ENCODE results near the gene HSPA12B. TPM values are rescaled to one million over a fixed set of nuclear protein-coding genes. Genes with fewer than 3 reads are reported as not detected.

Gene HSPA12B
- total and polyA plus RNA-seq, 2 donors = 1.5 to 2.3 TPM

- 94% methylated on average over 23 of the region's 23 CpGs for WGBS
- peaks cover 0 to 3% of the 10 kb centered on the region in 2 donors for H3K27me3 ChIP-seq (ENCODE audit: control insufficient read depth in 2 of 2, insufficient read depth in 1 of 2, low read length in 1 of 2)
- H3K36me3 ChIP-seq (ENCODE audit: control insufficient read depth in 2 of 2, insufficient read depth in 2 of 2, low read length in 1 of 2) = no peaks in the 10 kb centered on the region
- no peak for DNase-seq (ENCODE audit: low read depth in 6 of 9, low spot score in 9 of 9)
- peaks cover 0 to 6% of the 10 kb centered on the region in 2 donors for H3K9me3 ChIP-seq (ENCODE audit: control insufficient read depth in 2 of 2, insufficient read depth in 1 of 2, low read length in 1 of 2)
- H3K4me1 ChIP-seq (ENCODE audit: control insufficient read depth in 2 of 2, insufficient read depth in 2 of 2, low read length in 2 of 2) = no peaks in the 10 kb centered on the region
- no peak overlapping the region for H3K4me3 ChIP-seq (ENCODE audit: low read length in 2 of 2)
- H3K27ac ChIP-seq (ENCODE audit: low read depth in 1 of 2, low read length in 1 of 2) = no peak overlapping the region
Observed at GRCh38 chr20:3692706-3693294, 39.7 kb upstream of the HSPA12B start.

DNA sequence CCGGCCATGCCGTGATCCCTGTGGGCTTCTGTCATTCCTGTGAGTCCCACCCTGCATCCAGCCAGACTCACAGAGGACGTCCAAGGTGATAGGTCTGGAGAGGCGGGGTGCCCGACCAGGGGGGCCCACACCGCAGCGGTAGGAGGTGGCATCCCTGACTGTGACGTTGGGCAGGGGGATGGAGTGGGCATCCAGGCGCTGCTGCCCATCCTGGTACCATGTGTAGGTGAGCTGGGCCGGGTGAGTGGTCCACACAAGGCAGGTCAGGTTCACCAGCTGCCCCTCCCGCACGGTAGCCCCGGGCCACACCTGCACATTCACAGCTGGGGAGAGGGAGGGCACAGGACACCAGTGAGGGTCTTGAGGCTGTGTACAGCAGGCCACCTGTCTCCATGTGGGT lies 39.1 kb upstream of the HSPA12B start:
- Histone ChIP-seq H3K36me3 (ENCODE audit: control insufficient read depth in 2 of 2, insufficient read depth in 2 of 2, low read length in 1 of 2) (no peaks in the 10 kb centered on the region), H3K4me1 (ENCODE audit: control insufficient read depth in 2 of 2, insufficient read depth in 2 of 2, low read length in 2 of 2) (no peaks in the 10 kb centered on the region), H3K9me3 (ENCODE audit: control insufficient read depth in 2 of 2, insufficient read depth in 1 of 2, low read length in 1 of 2) (peaks cover 0 to 6% of the 10 kb centered on the region in 2 donors), H3K27me3 (ENCODE audit: control insufficient read depth in 2 of 2, insufficient read depth in 1 of 2, low read length in 1 of 2) (peaks cover 0 to 2% of the 10 kb centered on the region in 2 donors), H3K4me3 (ENCODE audit: low read length in 2 of 2) (no peak overlapping the region), H3K27ac (ENCODE audit: low read depth in 1 of 2, low read length in 1 of 2) (no peak overlapping the region)
- no peak for DNase-seq (ENCODE audit: low read depth in 6 of 9, low spot score in 9 of 9)
- 96% methylated on average over 13 of the region's 13 CpGs for WGBS

GRCh38 chr20:3694864-3695263 lies 37.6 kb upstream of the HSPA12B start:
- no peaks in the 10 kb centered on the region for H3K4me1 ChIP-seq (ENCODE audit: control insufficient read depth in 2 of 2, insufficient read depth in 2 of 2, low read length in 2 of 2)
- H3K27ac ChIP-seq (ENCODE audit: low read depth in 1 of 2, low read length in 1 of 2) = no peak overlapping the region
- peaks cover 0 to 6% of the 10 kb centered on the region in 2 donors for H3K9me3 ChIP-seq (ENCODE audit: control insufficient read depth in 2 of 2, insufficient read depth in 1 of 2, low read length in 1 of 2)
- DNase-seq (ENCODE audit: low read depth in 6 of 9, low spot score in 9 of 9) = no peak
- no peaks in the 10 kb centered on the region for H3K27me3 ChIP-seq (ENCODE audit: control insufficient read depth in 2 of 2, insufficient read depth in 1 of 2, low read length in 1 of 2)
- no peak overlapping the region for H3K4me3 ChIP-seq (ENCODE audit: low read length in 2 of 2)
- 98% methylated on average over 5 of the region's 5 CpGs for WGBS
- no peaks in the 10 kb centered on the region for H3K36me3 ChIP-seq (ENCODE audit: control insufficient read depth in 2 of 2, insufficient read depth in 2 of 2, low read length in 1 of 2)

- no peak overlapping the region for H3K27ac ChIP-seq (ENCODE audit: low read depth in 1 of 2, low read length in 1 of 2)
- DNase-seq (ENCODE audit: low read depth in 6 of 9, low spot score in 9 of 9) = no peak
- H3K36me3 ChIP-seq (ENCODE audit: control insufficient read depth in 2 of 2, insufficient read depth in 2 of 2, low read length in 1 of 2) = no peaks in the 10 kb centered on the region
- no peaks in the 10 kb centered on the region for H3K27me3 ChIP-seq (ENCODE audit: control insufficient read depth in 2 of 2, insufficient read depth in 1 of 2, low read length in 1 of 2)
- H3K4me1 ChIP-seq (ENCODE audit: control insufficient read depth in 2 of 2, insufficient read depth in 2 of 2, low read length in 2 of 2) = no peaks in the 10 kb centered on the region
- WGBS = 91% methylated on average over 1 of the region's 1 CpG
- H3K9me3 ChIP-seq (ENCODE audit: control insufficient read depth in 2 of 2, insufficient read depth in 1 of 2, low read length in 1 of 2) = peaks cover 0 to 6% of the 10 kb centered on the region in 2 donors
- no peak overlapping the region for H3K4me3 ChIP-seq (ENCODE audit: low read length in 2 of 2)
Observed at GRCh38 chr20:3696200-3696599, 36.3 kb upstream of the HSPA12B start.

GRCh38 chr20:3696745-3697587 lies 35.5 kb upstream of the HSPA12B start:
- Histone ChIP-seq H3K27ac (ENCODE audit: low read depth in 1 of 2, low read length in 1 of 2) (no peak overlapping the region), H3K36me3 (ENCODE audit: control insufficient read depth in 2 of 2, insufficient read depth in 2 of 2, low read length in 1 of 2) (no peaks in the 10 kb centered on the region), H3K9me3 (ENCODE audit: control insufficient read depth in 2 of 2, insufficient read depth in 1 of 2, low read length in 1 of 2) (peaks cover 0 to 6% of the 10 kb centered on the region in 2 donors), H3K4me3 (ENCODE audit: low read length in 2 of 2) (no peak overlapping the region), H3K27me3 (ENCODE audit: control insufficient read depth in 2 of 2, insufficient read depth in 1 of 2, low read length in 1 of 2) (no peaks in the 10 kb centered on the region), H3K4me1 (ENCODE audit: control insufficient read depth in 2 of 2, insufficient read depth in 2 of 2, low read length in 2 of 2) (no peaks in the 10 kb centered on the region)
- DNase-seq (ENCODE audit: low read depth in 6 of 9, low spot score in 9 of 9) = no peak
- WGBS = 93% methylated on average over 15 of the region's 15 CpGs

DNA sequence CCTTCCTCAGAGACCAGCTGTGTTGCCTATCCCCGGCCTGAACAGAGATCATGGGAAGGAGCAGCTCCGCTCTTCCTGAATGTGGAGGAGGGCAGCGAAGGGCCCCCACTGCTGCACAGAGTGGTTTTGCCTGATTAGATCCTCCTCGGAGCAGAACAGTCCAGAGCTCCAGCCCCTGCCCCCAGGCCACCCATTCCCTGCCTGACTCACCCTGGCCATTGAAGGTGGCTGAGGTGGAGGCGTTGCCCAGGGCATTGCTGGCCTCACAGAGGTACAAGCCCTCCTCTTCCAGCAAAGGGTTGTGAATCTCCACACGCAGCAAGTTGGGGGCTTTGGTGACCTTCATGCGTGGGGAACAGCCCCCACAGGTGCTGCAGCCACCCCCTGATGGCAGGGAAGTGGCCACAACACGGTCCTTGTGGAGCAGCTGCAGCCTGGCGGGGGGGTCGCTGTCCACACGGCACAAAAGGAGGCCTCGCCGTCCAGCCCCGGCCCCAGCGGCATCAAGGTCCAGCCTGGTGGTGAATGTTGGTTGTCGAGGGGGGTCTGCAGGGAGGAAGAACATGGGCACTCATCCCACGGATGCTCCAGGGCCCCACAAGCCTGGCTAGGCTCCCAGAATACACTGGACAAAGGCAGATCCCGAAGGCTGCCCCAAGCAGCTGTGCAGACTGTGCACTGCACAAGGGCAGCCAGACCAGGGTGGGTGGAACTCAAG lies 34.7 kb upstream of the HSPA12B start:
- DNase-seq (ENCODE audit: low read depth in 6 of 9, low spot score in 9 of 9) = no peak
- 92% methylated on average over 18 of the region's 18 CpGs for WGBS
- no peaks in the 10 kb centered on the region for H3K36me3 ChIP-seq (ENCODE audit: control insufficient read depth in 2 of 2, insufficient read depth in 2 of 2, low read length in 1 of 2)

GRCh38 chr20:3698591-3699001 lies 33.9 kb upstream of the HSPA12B start:
- DNase-seq (ENCODE audit: low read depth in 6 of 9, low spot score in 9 of 9) = no peak
- Histone ChIP-seq H3K27ac (ENCODE audit: low read depth in 1 of 2, low read length in 1 of 2) (no peak overlapping the region), H3K9me3 (ENCODE audit: control insufficient read depth in 2 of 2, insufficient read depth in 1 of 2, low read length in 1 of 2) (peaks cover 0 to 6% of the 10 kb centered on the region in 2 donors), H3K27me3 (ENCODE audit: control insufficient read depth in 2 of 2, insufficient read depth in 1 of 2, low read length in 1 of 2) (no peaks in the 10 kb centered on the region), H3K36me3 (ENCODE audit: control insufficient read depth in 2 of 2, insufficient read depth in 2 of 2, low read length in 1 of 2) (no peaks in the 10 kb centered on the region), H3K4me1 (ENCODE audit: control insufficient read depth in 2 of 2, insufficient read depth in 2 of 2, low read length in 2 of 2) (no peaks in the 10 kb centered on the region), H3K4me3 (ENCODE audit: low read length in 2 of 2) (no peak overlapping the region)
- WGBS = 96% methylated on average over 6 of the region's 6 CpGs

More for the DNA sequence above, 34.7 kb upstream of the HSPA12B start:
- Histone ChIP-seq H3K4me3 (ENCODE audit: low read length in 2 of 2) (no peak overlapping the region), H3K27me3 (ENCODE audit: control insufficient read depth in 2 of 2, insufficient read depth in 1 of 2, low read length in 1 of 2) (no peaks in the 10 kb centered on the region), H3K9me3 (ENCODE audit: control insufficient read depth in 2 of 2, insufficient read depth in 1 of 2, low read length in 1 of 2) (peaks cover 0 to 6% of the 10 kb centered on the region in 2 donors), H3K4me1 (ENCODE audit: control insufficient read depth in 2 of 2, insufficient read depth in 2 of 2, low read length in 2 of 2) (no peaks in the 10 kb centered on the region), H3K27ac (ENCODE audit: low read depth in 1 of 2, low read length in 1 of 2) (no peak overlapping the region)

DNA sequence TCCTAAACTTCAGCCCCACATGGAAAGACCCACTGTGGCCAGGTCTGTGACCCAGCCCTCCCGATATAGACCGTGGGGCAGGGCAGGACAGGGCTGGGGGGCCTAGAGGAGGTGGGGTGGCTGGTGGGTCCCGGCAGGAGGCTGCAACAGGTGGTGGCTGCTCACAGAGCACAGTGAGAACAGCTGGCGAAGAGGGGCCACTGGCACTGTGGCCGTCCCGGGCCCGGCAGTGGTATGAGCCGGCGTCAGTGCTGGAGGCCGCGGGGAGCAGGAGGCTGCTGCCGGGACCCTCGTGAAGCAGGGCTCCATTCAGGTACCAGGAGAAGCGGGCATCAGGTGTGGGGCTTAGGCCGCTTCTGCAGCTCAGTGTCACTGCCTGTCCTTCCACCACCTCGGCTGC lies 33.4 kb upstream of the HSPA12B start:
- H3K27ac ChIP-seq (ENCODE audit: low read depth in 1 of 2, low read length in 1 of 2) = no peak overlapping the region
- peaks cover 0 to 6% of the 10 kb centered on the region in 2 donors for H3K9me3 ChIP-seq (ENCODE audit: control insufficient read depth in 2 of 2, insufficient read depth in 1 of 2, low read length in 1 of 2)
- H3K4me1 ChIP-seq (ENCODE audit: control insufficient read depth in 2 of 2, insufficient read depth in 2 of 2, low read length in 2 of 2) = no peaks in the 10 kb centered on the region
- no peaks in the 10 kb centered on the region for H3K27me3 ChIP-seq (ENCODE audit: control insufficient read depth in 2 of 2, insufficient read depth in 1 of 2, low read length in 1 of 2)
- no peak overlapping the region for H3K4me3 ChIP-seq (ENCODE audit: low read length in 2 of 2)
- no peaks in the 10 kb centered on the region for H3K36me3 ChIP-seq (ENCODE audit: control insufficient read depth in 2 of 2, insufficient read depth in 2 of 2, low read length in 1 of 2)
- DNase-seq (ENCODE audit: low read depth in 6 of 9, low spot score in 9 of 9) = no peak
- 95% methylated on average over 16 of the region's 16 CpGs for WGBS

All from thymus (tissue), 11 donors.